Measurements from ENCODE around the gene KAZN. TPM values are rescaled to one million over a fixed set of nuclear protein-coding genes. Genes with fewer than 3 reads are reported as not detected.

The KAZN gene
- total RNA-seq, 2 experiments from 2014 or later = 0.22 to 0.55 TPM

DNA sequence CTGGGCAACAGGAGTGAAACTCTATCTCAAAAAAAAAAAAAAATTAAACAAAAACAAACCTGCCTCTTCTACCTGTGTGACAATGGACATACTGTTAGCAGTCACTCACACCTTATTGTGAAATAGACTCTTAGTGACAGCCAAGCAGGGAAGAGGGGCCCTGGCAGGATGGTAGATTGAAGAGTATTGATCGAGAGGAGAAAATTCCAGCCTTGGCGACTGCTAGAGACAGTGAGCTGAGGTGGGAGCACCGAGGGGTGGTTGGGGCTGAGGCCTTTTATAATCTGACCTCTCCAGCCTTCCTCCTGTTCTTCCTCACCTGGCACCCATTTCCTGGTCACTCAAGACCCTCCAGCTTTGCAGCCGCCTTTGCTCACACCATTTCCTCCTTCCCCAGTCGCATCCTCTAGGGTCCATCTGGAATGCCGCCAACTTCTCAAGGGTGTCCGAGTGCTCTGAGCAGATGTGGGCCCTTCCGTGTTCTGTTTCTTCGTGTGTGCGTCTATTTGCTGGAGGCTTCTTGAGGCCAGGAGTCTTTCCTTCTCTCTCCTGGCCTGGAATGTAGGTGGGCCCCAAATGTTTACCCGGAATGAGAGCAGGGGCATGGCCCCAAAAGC lies 358.2 kb downstream of the KAZN start:
- no peaks in the 10 kb centered on the region for H3K4me1 ChIP-seq (ENCODE audit: insufficient read depth, low read length)
- ChIA-PET CTCF (no interaction called here), POLR2A (no interaction called here)
- intact Hi-C loops (cut with DNase I, micrococcal nuclease) = no loop called here
- no peaks in the 10 kb centered on the region for H3K4me1 Mint-ChIP-seq (ENCODE audit: low read depth)
- H3K4me3 Mint-ChIP-seq = no peak overlapping the region
- H3K27ac ChIP-seq (ENCODE audit: low read depth in 1 of 2, low read length in 2 of 2) = no peak overlapping the region
- no peaks in the 10 kb centered on the region for H3K36me3 ChIP-seq (ENCODE audit: insufficient read depth, low read length)
- H3K36me3 Mint-ChIP-seq (ENCODE audit: low read depth) = no peaks in the 10 kb centered on the region
- H3K27me3 Mint-ChIP-seq = no peaks in the 10 kb centered on the region
- ATAC-seq (ENCODE audit: poor library complexity) = no peak
- peaks cover 0 to 9% of the 10 kb centered on the region in 2 experiments for H3K9me3 ChIP-seq (ENCODE audit: control insufficient read depth in 1 of 2, insufficient read depth in 1 of 2, low read length in 2 of 2)
- TF ChIP-seq, protein P1, sequence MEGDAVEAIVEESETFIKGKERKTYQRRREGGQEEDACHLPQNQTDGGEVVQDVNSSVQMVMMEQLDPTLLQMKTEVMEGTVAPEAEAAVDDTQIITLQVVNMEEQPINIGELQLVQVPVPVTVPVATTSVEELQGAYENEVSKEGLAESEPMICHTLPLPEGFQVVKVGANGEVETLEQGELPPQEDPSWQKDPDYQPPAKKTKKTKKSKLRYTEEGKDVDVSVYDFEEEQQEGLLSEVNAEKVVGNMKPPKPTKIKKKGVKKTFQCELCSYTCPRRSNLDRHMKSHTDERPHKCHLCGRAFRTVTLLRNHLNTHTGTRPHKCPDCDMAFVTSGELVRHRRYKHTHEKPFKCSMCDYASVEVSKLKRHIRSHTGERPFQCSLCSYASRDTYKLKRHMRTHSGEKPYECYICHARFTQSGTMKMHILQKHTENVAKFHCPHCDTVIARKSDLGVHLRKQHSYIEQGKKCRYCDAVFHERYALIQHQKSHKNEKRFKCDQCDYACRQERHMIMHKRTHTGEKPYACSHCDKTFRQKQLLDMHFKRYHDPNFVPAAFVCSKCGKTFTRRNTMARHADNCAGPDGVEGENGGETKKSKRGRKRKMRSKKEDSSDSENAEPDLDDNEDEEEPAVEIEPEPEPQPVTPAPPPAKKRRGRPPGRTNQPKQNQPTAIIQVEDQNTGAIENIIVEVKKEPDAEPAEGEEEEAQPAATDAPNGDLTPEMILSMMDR (IDR thresholded peaks at IDR 0.05) = no peak
- no peak overlapping the region for H3K4me3 ChIP-seq (ENCODE audit: low read length)
- no peaks in the 10 kb centered on the region for H3K9me3 Mint-ChIP-seq
- H3K27ac Mint-ChIP-seq = no peak overlapping the region
- no peaks in the 10 kb centered on the region for H3K27me3 ChIP-seq (ENCODE audit: control insufficient read depth in 1 of 2, insufficient read depth in 2 of 2, low read length in 2 of 2)
- DNase-seq = no peak

DNA sequence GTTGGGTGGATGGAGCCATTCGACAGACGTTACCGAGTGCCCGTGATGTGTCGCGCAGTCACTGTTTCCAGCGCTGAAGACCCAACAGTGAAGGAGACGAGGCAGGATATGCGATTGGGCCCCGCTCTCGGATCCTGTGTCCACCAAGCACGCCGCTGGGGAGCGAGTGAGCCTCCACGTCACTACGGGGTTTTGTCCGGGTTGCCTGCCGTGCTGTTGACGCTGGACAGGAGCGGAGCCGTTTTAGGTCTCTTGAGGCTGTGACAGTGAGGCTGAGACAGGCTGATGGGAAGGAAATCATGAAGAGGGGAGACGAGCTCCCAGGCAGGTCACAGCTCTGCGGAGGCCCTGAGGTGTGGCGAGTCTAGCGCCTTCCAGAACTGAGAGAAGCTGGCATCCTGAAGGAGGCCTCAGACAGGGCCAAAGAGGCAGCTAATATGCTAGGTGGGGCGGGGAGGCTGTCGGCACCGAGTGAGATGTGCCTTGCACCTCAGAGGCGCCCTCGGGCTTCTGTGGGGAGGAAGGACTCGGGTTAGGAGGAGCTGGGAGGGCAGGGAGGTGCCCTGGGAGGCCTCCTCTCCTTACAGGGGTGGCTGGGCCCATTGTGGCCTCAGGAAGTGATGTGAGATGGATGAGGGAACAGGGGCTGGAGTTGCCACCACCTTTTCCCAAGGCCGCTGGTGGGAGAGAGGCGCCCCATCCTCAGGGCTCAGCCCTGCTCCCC lies 359.1 kb downstream of the KAZN start:
- Mint-ChIP-seq H3K4me1 (ENCODE audit: low read depth) (no peaks in the 10 kb centered on the region), H3K27ac (no peak overlapping the region), H3K36me3 (ENCODE audit: low read depth) (no peaks in the 10 kb centered on the region), H3K9me3 (no peaks in the 10 kb centered on the region), H3K4me3 (no peak overlapping the region), H3K27me3 (no peaks in the 10 kb centered on the region)
- Histone ChIP-seq H3K27ac (ENCODE audit: low read depth in 1 of 2, low read length in 2 of 2) (no peak overlapping the region), H3K27me3 (ENCODE audit: control insufficient read depth in 1 of 2, insufficient read depth in 2 of 2, low read length in 2 of 2) (no peaks in the 10 kb centered on the region), H3K36me3 (ENCODE audit: insufficient read depth, low read length) (no peaks in the 10 kb centered on the region), H3K9me3 (ENCODE audit: control insufficient read depth in 1 of 2, insufficient read depth in 1 of 2, low read length in 2 of 2) (peaks cover 0 to 17% of the 10 kb centered on the region in 2 experiments), H3K4me3 (ENCODE audit: low read length) (no peak overlapping the region), H3K4me1 (ENCODE audit: insufficient read depth, low read length) (no peaks in the 10 kb centered on the region)
- ChIA-PET POLR2A (no interaction called here), CTCF (no interaction called here)
- no peak for DNase-seq
- TF ChIP-seq, protein P1 (IDR thresholded peaks at IDR 0.05) = no peak
- intact Hi-C loops (cut with DNase I, micrococcal nuclease) = no loop called here
- ATAC-seq (ENCODE audit: poor library complexity) = no peak

DNA sequence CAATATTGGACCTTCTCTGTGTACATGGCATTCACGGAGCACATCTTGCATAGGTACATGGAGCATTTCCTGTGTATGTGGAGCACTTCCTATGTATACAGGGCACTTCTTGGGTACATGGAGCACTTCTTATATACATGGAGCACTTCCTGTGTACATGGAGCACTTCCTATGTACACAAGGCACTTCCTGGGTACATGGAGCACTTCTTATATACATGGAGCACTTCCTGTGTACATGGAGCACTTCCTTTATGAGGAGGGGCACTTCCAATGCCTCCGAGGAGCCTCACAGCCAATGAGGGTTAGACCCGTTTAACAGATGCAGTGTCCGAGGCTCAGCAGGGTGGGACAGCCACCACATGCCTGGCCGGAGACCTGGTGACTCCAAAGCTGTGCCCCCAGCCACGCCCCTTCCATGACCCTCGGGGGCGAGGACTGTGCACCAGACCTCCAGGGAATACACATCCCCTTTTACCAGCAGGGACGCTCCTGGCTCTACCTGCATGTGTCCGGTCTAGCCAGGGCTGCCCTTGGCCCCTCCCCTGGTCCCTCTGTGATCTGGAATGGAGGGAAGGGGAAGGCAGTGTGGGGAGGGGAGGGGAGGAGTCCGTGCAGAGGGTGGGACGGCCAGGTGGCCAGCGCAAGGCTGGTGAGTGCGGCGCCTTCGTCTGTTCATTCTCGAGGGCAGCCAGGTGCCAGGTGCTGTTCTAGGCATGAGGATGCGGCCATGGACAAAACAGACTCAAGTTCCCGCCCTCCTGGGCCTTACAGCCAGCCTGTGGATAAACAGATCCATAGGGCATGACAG lies 360.0 kb downstream of the KAZN start:
- H3K9me3 Mint-ChIP-seq = no peaks in the 10 kb centered on the region
- no peak overlapping the region for H3K27ac Mint-ChIP-seq
- no peaks in the 10 kb centered on the region for H3K36me3 Mint-ChIP-seq (ENCODE audit: low read depth)
- Histone ChIP-seq H3K4me3 (ENCODE audit: low read length) (no peak overlapping the region), H3K36me3 (ENCODE audit: insufficient read depth, low read length) (no peaks in the 10 kb centered on the region), H3K27me3 (ENCODE audit: control insufficient read depth in 1 of 2, insufficient read depth in 2 of 2, low read length in 2 of 2) (no peaks in the 10 kb centered on the region), H3K4me1 (ENCODE audit: insufficient read depth, low read length) (no peaks in the 10 kb centered on the region), H3K27ac (ENCODE audit: low read depth in 1 of 2, low read length in 2 of 2) (no peak overlapping the region), H3K9me3 (ENCODE audit: control insufficient read depth in 1 of 2, insufficient read depth in 1 of 2, low read length in 2 of 2) (peaks cover 0 to 12% of the 10 kb centered on the region in 2 experiments)
- ChIA-PET POLR2A (no interaction called here), CTCF (no interaction called here)
- no peaks in the 10 kb centered on the region for H3K4me1 Mint-ChIP-seq (ENCODE audit: low read depth)
- no peaks in the 10 kb centered on the region for H3K27me3 Mint-ChIP-seq
- TF ChIP-seq, protein P1 (IDR thresholded peaks at IDR 0.05) = no peak
- intact Hi-C loops (cut with DNase I, micrococcal nuclease) = no loop called here
- ATAC-seq (ENCODE audit: poor library complexity) (no peak), DNase-seq (no peak)
- H3K4me3 Mint-ChIP-seq = no peak overlapping the region

All from CD4-positive, alpha-beta T cell (primary cell).